ENCODE data around the gene PTPRN2.

Gene PTPRN2

DNA sequence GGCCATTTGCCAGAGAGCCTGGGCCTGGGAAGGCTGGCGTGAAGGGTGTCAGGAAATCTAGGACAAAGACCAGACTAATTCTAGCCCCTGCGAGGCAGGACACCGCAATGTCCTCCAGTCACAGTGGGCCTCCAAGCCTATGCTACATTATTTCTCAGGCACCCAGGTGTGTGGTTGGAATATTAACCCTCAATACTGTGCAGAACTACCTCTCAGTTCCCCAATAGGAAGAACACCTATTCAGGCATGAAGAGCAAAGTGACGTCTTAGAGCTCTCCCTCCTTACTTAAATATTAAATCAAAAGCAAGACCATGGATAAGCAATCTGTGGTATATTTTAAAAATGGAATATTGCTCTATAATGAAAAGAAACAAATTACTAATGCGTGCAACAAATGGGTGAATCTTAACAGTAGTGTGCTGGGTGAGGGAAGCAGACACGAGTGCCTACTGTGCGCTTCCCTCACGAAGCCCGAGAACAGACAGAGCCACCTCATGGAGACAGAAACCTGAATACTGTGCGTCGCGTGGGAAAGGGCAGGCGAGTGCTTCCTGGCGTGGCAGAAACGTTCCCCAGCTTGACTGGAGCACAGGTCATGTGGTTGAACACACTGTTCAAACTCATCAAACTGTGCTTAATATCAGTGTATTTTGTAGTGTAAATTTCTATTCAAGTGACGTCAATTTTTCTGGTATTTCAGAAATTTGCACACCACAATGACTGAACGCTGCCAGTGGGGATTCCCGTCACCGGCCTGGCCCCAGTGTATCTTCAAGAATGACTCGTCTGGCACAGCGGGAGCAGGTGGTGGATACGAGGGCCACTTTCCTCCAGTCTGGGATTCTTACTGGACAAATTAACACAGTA lies 15.5 kb upstream of the PTPRN2 start:
- DNase-seq, result no peak

DNA sequence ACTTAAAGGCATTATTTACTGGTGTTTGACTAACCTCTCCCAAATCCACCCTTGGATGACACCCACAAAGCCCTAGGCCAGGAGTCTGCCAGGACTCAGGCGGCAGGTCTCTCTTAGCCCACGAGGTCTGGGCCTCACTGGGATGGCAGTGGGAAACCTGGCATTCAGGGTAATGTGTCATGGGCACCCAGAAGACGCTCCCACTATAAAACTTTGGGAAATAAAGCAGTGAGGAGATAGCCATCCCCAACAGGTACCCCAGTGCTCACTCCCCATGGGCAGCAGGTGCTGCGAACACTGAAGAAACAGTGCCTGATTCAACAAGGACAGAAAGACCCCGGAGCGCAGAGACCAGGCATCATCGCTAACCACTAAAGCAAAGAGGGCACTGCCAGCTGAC lies 14.4 kb upstream of the PTPRN2 start:
- no peak for DNase-seq

DNA sequence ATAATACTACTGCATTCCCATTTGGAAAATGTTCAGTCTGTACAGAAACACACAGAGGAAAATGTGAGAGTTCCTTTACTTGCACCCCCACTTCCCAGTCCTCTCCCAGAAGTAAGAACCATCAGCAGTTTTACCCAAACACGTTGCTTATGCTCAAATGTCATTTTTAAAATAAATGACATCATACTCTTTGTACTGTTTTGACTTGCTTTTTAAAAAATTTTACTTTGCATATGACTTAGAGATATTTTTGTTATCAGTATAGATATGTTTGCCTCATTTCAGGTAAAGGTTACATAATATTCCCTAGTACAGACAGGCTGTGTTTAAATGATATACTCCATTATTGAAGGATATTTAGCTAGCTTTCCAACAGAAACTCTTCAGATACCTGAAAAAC lies 13.5 kb upstream of the PTPRN2 start:
- no peak for DNase-seq

DNA sequence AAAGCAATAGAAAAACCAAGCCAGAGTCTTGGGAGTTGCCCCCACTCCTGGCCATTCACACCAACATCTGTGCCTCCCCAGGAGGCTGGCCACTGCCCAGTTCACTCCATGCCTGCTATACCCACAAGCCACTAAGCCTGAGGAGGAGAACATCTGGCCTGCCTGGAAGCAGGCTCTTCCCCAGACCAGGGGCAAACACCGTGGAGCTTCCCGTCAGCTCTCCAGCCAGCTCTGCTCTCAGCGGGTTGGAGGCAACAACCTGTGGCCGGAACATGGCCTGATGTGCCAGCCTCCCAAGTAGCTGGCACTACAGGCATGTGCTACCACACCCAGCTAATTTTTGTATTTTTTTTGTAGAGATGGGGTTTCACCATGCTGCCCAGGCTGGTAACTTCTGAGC lies 9.1 kb upstream of the PTPRN2 start:
- no peak for DNase-seq

DNA sequence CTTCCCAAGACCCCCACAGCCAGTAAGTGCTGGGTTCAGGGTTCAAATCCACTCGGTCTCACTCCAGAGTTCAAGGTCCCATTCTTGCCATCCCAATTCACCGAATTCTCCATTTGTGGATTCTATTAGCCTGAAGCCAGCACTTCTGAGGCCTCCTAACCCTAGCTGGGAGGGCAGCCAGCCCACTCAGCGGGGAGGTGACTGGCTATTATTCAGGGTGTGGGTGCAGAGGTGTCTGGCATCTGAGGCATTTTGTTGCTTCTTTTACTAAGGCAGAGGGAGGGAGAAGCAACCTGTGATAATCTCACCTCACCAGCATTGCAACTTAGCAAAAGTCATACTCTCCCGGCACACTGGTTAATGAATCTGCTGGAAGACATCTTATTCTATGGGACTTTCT lies 8.7 kb upstream of the PTPRN2 start:
- no peak for DNase-seq

DNA sequence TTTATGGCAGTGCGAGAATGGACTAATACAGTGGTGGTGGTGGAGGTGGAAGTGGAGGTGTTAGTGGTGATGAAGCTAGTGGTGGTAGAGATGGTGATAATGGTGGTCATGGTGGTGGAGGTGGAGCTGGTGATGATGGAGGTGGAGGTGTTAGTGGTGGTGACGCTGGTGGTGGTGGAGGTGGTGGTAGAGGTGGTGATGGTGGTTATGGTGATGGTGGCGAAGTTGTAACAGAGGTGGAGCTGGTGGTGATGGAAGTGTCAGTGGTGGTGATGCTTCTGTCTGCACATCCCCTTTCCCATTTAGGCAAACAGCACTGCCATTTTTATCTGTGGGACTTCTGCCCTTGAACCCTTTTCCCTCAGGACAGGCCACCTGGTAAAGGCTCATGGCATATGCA lies 7.4 kb upstream of the PTPRN2 start:
- no peak for DNase-seq

DNA sequence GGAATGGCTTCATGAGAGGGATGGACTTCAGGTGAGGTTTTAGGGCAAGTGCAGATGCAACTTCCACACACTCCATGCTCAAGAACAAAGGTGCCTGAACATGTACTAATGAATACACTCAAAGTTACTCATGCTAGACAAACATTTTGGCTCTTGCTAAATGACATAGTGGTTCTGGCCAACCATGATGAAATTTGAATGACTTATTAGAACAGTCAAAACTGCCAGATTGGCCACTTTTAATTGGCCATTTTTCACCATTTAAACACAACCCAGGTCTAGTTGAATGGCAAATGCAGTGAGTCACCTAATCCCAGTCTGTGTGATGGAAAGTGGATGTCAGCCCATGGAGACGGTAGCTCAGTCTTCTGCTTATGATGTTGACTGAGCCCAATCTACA lies 4.9 kb upstream of the PTPRN2 start:
- DNase-seq, result no peak

DNA sequence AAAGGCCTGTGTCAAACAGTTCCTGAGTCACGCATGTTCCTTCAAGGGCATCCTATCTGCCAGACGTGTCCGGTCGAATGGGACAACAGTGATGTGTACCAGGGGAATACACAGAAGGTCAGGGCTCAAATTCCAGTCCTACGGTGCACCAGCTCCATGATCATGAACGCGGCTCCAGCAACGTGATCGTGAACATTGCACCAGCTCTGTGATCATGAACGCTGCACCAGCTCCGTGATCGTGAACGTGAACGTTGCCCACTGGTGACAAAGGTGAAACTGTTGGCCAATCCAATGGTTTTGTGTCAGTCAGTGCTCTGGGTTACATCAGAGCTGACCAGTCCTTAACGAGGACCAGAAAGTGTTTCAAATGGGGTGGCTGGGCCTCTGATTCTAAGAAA lies 4.3 kb upstream of the PTPRN2 start:
- DNase-seq, result no peak

DNA sequence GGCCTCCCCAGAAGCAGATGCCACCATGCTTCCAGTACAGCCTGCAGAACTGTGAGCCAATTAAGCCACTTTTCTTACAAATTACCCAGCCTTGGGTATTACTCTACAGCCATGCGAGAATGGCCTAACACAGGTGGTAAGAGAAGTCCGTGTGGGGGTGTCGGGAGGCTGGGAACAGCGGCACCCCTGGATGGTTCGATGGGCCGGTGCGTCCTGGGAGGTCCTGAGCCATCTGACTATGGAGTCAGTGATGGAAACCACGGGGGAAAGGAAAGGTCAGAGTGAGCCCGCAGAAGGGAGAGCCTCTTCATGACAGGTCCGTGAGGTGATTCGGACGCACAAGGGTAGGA lies 2.5 kb upstream of the PTPRN2 start:
- DNase-seq, result no peak

DNA sequence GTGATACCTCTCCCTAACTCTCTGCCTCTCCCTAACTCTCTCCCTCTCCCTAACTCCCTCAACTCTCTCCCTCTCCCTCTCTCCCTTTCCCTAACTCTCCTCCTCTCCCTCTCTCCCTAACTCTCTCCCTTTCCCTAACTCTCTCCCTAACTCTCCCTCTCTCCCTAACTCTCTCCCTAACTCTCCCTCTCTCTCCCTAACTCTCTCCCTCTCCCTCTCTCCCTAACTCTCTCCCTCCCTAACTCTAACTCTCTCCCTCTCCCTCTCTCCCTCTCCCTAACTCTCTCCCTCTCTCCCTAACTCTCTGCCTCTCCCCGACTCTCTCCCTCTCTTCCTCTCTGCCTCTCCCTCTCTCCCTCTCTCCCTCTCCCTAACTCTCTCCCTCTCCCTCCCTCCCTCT lies 2.0 kb upstream of the PTPRN2 start:
- DNase-seq, result no peak

DNA sequence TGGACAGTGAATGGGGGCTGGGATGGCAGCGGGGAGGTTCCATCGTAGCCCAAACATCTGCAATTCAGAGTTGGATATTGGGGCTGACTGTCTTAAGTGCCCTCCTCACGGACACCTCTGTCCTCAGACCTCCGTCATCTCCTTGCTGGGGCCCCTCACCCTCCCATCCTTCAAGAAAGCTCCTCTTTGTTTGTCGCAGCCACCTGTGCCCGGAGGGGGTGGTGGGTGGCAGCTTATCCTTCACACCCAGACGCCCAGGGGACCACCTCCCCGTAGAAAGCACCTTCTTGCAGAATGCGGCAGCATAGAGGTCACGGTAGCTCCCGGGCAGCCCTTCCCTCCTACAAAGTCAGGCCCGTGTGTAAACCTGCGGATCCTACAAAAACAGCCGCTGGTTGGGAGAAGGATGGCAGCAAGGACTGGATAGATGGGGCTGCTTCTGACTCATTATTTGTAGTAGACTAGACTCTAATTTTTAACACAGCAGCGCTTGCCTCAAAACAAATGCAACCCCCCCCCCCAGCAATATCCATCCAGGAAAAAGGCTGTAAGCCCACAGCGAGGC lies 1.3 kb upstream of the PTPRN2 start:
- no peak for DNase-seq

DNA sequence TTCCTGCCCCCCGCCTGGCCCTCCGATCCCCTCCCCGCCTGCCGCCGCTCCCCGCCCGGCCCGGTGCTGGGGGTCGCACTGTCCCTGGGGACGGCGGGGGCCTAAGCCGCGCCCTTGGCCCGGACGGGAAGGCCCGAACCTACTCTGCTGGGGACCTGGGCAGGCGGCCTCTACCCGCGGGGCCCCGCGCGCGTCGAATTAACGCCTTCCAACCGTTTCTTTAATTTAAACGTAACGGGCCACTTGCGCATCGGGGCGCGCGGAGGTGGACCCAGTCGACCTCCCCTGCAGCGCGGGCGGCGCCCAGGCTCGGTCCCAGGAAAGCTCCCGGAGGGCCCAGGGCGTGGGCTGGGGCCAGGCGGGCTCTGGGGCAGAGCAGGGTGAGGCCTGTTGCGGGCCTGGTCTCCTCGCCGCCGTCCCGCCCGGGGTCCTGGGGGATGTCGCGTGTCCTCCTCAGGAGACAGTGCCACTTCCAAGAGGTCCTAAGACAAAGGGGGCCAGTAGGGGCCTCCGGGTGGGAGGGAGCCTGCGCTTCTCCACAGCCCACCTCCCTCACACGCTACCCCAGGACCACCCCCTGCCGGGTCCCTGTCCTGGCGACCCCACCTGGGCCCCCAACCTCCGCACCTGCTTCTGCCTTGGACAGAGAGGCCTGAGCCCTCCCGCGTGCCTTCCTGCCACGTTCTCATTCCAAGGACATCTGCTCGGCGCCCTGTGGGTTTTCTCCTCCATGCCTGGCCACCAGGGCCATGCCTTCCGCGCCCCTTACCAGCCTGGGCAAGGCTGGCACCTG lies 658 bp upstream of the PTPRN2 start:
- no peak for DNase-seq

DNA sequence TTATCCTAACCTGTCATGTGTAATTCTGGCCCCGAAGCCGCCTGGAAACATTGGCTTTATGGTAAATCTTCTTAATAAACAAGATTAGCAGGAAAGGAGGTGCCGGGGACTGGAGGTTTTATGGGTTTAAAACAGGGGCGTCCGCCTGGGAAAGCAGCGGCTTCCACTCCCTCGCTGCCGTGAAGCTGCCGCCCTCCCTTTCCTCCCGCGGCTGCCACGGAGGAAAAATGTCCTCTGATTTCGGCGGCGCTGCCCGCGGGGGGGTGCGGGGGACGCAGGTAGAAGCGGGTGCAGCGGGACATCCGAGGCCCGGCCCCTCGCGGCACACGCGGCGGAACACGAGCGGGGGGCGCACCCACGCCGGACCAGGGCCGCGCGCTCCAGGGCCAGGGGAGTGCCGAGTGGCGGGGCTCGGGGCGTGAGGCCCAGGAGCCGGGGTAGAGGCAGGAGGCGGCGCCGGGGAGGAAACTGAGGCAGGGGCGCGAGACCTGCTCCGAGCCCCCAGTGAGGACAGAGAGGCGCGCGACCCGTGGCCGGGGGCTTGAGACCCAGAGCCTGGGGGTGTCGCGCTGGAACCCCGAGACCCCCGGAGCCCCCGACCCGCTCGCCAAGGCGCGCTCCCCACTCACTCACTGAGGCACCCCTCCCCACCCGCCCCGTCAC lies 993 bp downstream of the PTPRN2 start:
- DNase-seq, result no peak

DNA sequence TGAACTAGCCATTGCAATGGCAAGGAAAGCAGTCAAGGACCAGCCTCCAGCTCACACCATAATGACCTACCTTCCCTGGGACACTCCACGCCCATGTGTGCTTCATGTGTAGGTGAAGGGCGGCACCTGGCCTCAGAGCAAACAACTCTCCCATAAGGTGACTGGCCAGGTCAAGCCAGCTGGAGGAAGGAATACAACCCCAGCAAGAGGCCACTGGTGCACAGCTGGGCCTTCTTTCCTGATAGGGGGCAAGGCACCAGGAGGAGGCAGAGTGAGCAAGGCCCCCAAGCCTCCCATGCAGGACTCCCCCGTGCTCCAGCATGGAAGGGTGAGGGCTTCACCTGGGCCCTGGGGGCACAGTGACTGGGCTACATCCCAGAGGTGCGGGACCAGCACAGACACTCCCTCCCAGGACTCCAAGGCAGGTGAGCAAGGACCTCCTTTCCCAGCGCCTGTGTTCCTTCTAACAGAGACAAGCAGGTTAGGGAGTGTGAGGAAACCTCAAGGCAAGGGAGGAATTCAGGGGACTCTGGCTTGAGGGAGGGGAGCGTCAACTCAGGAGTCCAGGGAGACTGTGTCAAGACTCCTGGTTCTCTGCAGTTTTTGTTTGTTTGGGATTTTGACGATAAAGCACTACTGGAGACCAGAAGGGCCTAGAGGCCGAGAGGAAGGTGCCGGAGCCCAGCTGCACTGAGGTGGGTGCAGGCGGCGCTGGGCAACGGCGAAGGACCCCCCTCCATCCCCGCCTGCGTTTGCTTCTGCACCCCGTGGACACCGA lies 1.7 kb downstream of the PTPRN2 start:
- no peak for DNase-seq

DNA sequence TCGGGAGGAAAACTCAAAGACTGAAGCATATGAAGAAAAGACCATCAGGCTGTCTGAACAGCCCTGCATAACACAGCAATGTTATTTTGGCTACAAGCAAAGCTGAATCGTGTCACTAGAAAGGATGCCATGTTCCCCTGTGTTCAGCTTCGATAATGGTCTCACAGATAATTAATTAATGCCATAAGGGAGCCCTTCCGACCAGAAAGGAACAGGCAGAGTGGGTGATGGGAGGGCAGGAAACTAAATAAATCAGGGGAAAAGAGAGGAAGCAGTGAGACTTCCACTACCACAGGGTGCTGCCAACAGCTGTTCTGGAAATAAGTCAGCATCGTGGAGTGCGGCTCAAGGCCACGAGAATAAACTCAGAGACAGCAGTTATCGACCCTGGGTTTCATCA lies 3.2 kb downstream of the PTPRN2 start:
- no peak for DNase-seq

DNA sequence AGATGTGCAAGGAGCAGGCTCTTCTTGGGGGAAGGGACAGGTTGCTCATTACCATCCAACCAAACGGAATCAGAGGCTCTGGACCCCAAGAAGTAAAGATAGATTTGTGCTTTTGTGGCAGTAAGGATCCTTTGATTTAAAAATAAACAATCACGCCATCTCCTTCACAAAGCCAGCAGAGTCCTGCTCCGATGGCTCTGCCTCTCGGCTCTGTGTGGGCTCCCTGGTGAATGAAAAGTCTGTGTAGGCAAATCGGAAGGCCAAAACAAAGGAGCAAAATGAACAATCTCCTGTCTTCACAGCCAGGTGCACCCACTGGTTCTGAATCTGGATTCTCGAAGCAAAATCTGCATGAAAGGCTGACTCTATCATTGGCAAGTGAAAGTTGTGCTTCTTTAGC lies 3.8 kb downstream of the PTPRN2 start:
- DNase-seq, result no peak

DNA sequence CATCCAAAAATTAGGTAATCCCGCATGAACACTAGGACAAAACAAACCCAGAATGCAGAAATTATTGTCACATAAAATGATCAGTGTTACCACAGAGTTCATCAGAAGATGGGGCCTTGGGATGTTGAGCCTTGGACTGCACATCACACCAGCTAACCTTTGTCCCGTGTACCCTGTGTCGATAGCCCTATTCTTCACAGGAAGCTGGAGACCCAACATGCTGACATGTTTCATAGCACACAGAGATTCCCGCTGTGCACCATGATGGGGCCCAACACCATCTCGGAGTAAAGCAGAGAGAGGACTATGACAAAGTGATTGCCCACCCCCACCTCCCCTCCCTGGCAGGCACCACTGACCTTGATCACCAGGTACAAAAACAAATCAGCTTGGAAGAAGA lies 4.5 kb downstream of the PTPRN2 start:
- no peak for DNase-seq

DNA sequence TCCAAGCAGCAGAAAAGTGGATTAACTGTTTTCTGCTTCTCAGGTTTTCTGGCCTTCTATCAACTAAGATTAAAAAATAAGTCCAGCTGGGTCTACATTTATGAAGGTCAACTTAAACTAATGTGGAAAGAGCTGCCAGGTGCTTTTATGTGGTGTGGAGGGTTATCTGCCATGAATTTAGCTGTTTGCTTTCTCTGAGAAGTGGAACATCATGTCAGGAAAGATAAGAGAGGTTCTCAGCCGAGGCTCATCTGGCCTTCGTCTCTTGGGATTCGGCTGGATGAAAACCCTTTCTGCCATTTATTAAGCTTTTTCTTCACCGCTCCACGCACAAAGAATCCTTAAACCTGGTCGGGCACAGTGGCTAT lies 5.5 kb downstream of the PTPRN2 start:
- DNase-seq, result no peak

DNA sequence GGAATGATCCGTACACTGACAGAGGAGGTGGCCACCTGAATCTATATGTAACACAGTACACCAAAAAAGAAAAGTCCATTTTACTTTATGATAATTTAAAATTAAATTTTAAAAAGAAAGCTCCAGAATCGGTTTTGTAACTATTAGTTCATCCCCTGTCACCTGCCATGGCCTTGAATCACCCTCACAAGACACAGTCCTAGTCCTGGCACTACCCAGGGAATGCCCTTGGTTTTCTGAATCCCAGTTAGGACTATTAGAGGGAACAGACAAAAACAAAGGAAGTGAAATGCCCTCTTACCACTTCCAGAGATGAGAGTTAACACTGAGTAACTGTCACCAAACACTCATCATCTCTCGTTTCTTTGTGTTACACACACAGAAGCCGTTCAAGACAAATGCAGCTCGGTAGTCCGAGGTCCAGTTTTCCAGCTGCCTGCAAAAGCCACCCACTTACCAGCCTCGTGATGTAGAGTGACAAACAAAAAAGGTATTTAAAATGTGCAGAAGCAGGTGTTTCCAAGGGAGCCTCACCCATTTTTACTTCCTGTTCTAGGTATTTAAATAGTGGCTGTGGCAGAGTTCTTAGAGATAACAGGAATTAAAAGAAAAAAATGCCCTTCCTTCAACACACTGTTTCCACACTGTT lies 6.1 kb downstream of the PTPRN2 start:
- DNase-seq, result no peak

DNA sequence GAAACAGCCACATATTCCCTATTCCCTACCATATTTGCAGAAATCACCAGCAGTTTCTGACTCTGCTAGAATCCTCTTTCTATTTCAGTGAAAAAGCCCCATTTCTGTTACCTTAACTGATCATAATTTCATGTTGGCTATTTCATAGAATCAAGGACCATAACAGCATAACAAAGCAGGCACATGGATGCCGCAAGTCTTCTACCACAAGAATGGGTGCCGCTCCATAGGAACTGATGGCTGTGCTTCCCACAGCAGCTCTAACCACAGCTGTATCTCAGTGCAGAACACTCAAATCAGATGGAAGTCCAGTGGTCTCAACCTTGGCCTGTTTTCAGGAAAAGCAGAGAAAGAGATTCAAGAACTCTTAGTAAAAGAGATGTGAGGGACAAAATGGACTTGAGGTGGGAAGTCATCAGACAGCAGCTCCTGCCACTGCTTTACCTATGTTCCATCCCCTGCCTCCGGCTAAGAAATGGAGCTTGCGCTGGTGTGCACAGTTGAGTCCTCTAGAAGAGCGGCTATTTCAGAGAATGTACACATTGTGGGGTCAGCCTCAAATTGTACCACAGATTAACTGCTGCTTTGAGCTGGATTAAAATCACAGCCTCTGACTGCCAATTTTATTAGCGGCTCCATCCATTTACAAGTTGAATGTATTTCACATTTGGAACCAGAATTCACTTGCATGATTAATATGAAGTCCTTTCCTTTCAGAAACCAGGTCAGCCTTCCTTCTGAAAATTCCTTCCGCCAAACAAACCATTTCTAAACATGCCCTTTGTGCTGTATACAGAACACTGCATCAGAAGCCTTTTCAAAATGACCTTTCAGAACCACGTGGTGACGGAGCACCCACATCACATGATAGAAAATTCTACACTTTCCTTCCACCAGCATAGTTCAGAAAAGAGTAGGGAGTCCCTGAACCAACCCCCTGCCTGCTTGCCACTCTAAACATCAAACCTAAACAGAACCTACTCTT lies 7.7 kb downstream of the PTPRN2 start:
- DNase-seq, result no peak

All from stimulated activated CD4-positive, alpha-beta T cell treated with anti-CD3 and anti-CD28 coated beads, Interleukin-4, amount 100 ng/mL, for 1 hour (primary cell).